Activated CD4-positive, alpha-beta memory T cell treated with anti-CD3 and anti-CD28 coated beads for 36 hours (primary cell): ENCODE measurements around the gene SOBP. TPM values are rescaled to one million over a fixed set of nuclear protein-coding genes. Genes with fewer than 3 reads are reported as not detected.

Experiments used
- CTCF ChIA-PET: fragments of 350-600 bp; sonication (Branson Sonifier 250); formaldehyde crosslinking; loops from one replicate; lab custom pipeline; 2021; ENCODE audit warnings: antibody characterized with exemption, inconsistent platforms; lab: Charles Lee
- POLR2A ChIA-PET: fragments of 350-600 bp; sonication (Branson Sonifier 250); formaldehyde crosslinking; loops from one replicate; lab custom pipeline; 2021; ENCODE audit warnings: antibody characterized with exemption; lab: Charles Lee
- DNase-seq: peaks from one replicate; pipeline ENCODE4 v3.0.0-alpha.2; 2020
- H3K27ac Mint-ChIP-seq: one replicate; pipeline ENCODE4 v1.8.0; 2021; ENCODE audit warnings: mixed read lengths
- H3K27me3 Mint-ChIP-seq: one replicate; pipeline ENCODE4 v1.8.0; 2021; ENCODE audit warnings: mixed read lengths
- H3K36me3 Mint-ChIP-seq: one replicate; pipeline ENCODE4 v1.8.0; 2021; ENCODE audit warnings: mixed read lengths
- H3K4me1 Mint-ChIP-seq: one replicate; pipeline ENCODE4 v1.8.0; 2021; ENCODE audit warnings: low read depth, mixed read lengths
- H3K4me3 Mint-ChIP-seq: one replicate; pipeline ENCODE4 v1.8.0; 2021; ENCODE audit warnings: mild to moderate bottlenecking, mixed read lengths
- H3K9me3 Mint-ChIP-seq: one replicate; pipeline ENCODE4 v1.8.0; 2021; ENCODE audit warnings: mixed read lengths
- intact Hi-C: fragments of 100-400 bp; cut with micrococcal nuclease; formaldehyde crosslinking; loops from one replicate; pipeline ENCODE4 v1.15.1; 2023
- total RNA-seq, 2 experiments: library from RNA; stranded (reverse); gene quantifications; one replicate each; pipeline ENCODE4 v1.2.3, GENCODE V29; 2021

Gene SOBP
- total RNA-seq, 2 experiments from 2014 or later, result 0.24 to 0.29 TPM

DNA sequence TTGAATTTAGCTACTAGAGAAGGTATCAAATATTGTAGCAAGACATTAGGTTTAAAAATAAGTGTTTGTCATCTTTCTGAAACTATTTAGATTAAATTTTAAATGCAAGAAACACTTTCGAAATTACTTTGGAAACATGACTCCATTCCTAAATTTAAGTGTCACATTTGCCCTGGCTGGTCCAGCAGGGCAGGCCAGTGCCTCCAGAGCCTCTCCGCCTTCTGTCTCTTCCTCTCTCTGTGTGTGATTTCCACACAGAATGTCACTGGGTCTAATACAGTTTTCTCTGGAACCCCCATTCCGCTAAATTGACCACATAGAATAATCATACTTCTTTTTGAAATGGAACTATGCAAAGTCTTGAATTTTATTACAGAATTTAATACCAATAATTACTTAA lies 111.5 kb downstream of the SOBP start:
- ChIA-PET CTCF (no interaction called here), POLR2A (no interaction called here)
- Mint-ChIP-seq H3K36me3 (no peaks in the 10 kb centered on the region), H3K27ac (no peak overlapping the region), H3K9me3 (no peaks in the 10 kb centered on the region), H3K27me3 (peaks cover 4% of the 10 kb centered on the region), H3K4me1 (no peaks in the 10 kb centered on the region), H3K4me3 (no peak overlapping the region)
- DNase-seq, result no peak
- intact Hi-C loops, result no loop called here

DNA sequence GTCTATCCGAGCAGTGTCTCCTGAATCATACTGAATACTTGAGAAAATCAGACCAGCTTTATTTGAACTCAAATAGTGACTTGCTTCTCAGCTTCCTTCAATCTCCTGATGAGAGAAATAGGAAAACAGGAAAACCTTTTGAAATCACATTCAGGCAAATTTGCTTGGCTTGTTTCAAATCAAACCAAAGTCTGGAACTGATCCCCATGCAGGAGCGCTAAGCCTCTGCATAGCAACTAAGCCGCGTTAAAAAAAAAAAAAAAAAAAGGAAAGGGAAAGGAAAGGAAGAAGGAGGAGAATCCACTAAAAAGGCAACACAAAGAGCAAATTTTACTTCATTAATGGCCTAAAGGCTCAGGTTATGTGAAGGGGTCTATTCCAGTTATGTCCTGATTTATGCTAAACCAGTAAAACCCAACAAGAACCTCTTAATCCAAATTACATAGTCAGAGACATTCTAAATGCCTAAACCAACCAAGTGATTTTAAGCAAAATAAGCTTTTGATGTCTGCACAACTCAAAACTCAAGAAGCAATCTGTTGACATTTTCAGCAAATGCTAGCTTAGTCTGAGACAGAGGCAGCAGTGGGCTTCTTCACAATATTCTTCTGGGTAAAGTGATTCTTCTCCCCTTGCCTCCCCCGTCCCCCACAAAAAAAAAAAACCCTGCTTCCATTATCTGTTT lies 112.5 kb downstream of the SOBP start:
- ChIA-PET POLR2A (no interaction called here), CTCF (no interaction called here)
- Mint-ChIP-seq H3K27me3 (peaks cover 2% of the 10 kb centered on the region), H3K27ac (no peak overlapping the region), H3K9me3 (no peaks in the 10 kb centered on the region), H3K36me3 (no peaks in the 10 kb centered on the region), H3K4me3 (no peak overlapping the region), H3K4me1 (no peaks in the 10 kb centered on the region)
- intact Hi-C loops, result no loop called here
- DNase-seq, result no peak

DNA sequence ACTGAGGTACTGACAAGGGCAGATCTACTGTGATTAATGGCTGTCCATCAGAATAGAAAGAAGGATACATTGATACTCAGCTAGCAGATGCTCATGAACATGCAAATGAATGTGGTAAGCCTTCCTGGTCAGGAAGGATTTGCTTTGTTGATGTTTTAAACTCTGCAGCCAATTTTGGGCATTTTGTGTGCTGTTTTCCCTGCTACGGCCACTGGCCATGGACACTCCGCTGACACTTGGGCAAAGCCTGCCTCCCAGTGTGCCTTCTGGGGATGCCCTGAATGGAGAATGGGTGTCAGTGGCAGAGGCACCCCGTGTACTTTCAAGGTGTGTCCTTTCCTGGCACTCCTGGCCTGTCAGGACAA lies 113.1 kb downstream of the SOBP start:
- H3K36me3 Mint-ChIP-seq, result no peaks in the 10 kb centered on the region
- no peak overlapping the region for H3K27ac Mint-ChIP-seq
- no peak for DNase-seq
- intact Hi-C loops, result no loop called here
- peaks cover 3% of the 10 kb centered on the region for H3K27me3 Mint-ChIP-seq
- CTCF ChIA-PET, result no interaction called here
- POLR2A ChIA-PET, result no interaction called here
- no peak overlapping the region for H3K4me3 Mint-ChIP-seq
- H3K9me3 Mint-ChIP-seq, result no peaks in the 10 kb centered on the region
- H3K4me1 Mint-ChIP-seq, result no peaks in the 10 kb centered on the region

DNA sequence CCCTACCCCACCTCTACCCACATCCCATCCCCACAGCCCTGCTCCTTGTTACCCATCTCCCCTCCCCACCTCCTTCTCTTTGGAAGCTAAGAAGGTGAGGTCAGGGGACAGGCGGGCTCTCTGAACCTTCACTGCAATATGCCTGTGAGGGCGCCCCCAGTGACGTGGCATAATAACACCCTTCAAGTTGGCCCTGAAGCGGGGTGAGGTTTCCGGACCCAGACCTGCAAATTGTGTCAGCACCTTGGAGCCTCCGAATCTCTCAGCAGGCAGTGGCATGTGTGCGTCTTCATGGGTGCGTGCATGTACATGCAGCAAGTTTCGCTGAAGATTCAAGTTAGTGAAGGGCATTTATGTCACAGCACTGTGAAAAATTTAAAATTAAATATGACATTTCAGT lies 114.6 kb downstream of the SOBP start:
- ChIA-PET CTCF (no interaction called here), POLR2A (no interaction called here)
- H3K36me3 Mint-ChIP-seq, result no peaks in the 10 kb centered on the region
- DNase-seq, result no peak
- no peaks in the 10 kb centered on the region for H3K9me3 Mint-ChIP-seq
- no peak overlapping the region for H3K4me3 Mint-ChIP-seq
- no peaks in the 10 kb centered on the region for H3K4me1 Mint-ChIP-seq
- H3K27ac Mint-ChIP-seq, result no peak overlapping the region
- intact Hi-C loops, result no loop called here
- H3K27me3 Mint-ChIP-seq, result peaks cover 1% of the 10 kb centered on the region

DNA sequence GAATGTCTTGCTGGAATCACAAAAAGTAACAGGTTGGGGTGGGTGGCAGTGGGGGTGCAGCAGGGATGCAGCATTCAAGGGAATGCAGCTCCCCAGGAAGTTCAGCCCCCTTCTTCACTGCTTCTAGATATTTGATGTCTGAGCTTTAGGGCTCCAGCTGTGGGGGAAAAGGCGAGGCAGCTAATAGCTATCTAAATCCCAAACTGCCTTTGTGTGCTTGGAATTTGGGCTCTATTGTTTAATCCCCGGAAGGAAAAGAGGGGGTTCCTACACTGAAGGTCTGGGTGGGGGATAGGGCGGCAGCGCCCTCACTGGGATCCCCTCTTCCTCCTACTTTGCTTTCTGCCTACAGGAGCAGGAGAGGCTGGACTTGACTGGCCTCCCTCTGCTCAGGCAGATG lies 116.5 kb downstream of the SOBP start:
- no peaks in the 10 kb centered on the region for H3K36me3 Mint-ChIP-seq
- no peak overlapping the region for H3K27ac Mint-ChIP-seq
- H3K4me1 Mint-ChIP-seq, result no peaks in the 10 kb centered on the region
- H3K9me3 Mint-ChIP-seq, result no peaks in the 10 kb centered on the region
- DNase-seq, result no peak
- ChIA-PET CTCF (no interaction called here), POLR2A (no interaction called here)
- intact Hi-C loops, result no loop called here
- H3K27me3 Mint-ChIP-seq, result peaks cover 1% of the 10 kb centered on the region
- H3K4me3 Mint-ChIP-seq, result no peak overlapping the region

DNA sequence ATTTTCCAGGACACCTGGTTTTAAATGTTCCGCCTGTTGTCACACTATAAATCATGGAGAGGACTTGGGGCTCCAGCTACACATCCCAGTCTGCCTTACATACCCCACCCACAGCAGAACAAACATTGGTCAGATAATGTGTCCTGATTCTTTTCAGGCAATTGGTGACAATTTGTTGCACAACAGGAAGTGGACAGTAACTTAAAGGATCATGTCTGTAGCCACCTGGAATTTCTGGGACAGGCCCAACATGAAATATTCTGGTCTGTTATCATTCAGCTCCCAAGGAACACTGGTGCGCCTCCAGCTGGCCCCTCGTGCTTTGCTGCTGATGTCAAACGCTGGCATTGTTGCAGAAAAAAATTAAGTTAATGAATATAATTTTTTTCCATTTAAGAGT lies 117.2 kb downstream of the SOBP start:
- DNase-seq, result no peak
- ChIA-PET CTCF (no interaction called here), POLR2A (no interaction called here)
- no peaks in the 10 kb centered on the region for H3K9me3 Mint-ChIP-seq
- no peaks in the 10 kb centered on the region for H3K4me1 Mint-ChIP-seq
- H3K27me3 Mint-ChIP-seq, result peaks cover 1% of the 10 kb centered on the region
- H3K27ac Mint-ChIP-seq, result no peak overlapping the region
- H3K4me3 Mint-ChIP-seq, result no peak overlapping the region
- intact Hi-C loops, result no loop called here
- no peaks in the 10 kb centered on the region for H3K36me3 Mint-ChIP-seq

DNA sequence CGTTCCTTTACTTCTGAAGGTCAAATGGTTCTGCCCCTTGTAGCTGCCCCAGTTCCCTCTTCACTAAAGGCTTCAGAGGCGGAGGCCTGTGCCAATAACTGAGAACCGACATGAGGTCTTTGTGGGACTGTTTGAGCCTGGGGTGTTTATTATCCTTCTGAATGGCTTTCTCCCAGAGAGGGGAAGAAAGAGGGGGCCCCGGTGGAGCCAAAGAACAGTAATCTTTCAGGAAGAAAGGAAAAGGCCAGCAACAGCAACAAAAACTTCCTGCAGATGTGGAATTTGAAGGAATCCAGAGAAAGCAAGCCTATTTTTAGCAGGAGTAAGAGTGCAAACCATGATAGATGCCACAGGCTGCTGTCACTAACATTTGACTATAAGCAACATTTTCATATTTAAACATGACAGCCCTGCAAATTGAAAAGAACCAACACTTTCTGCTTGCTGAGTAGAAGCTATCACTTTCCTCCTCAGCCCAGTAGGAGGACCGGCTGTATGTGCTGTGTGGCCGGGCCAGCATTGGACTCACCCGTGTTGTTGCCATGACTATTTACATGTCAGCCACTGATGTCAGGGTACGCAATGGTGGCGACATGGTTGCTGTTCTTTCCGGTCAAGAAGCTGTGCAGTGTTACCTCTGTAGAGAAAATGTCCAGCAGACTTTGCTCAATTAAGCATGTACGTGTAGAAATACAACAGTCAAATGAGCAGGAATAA lies 121.3 kb downstream of the SOBP start:
- POLR2A ChIA-PET, result no interaction called here
- intact Hi-C loops, result no loop called here
- no peak overlapping the region for H3K27ac Mint-ChIP-seq
- CTCF ChIA-PET, result no interaction called here
- no peaks in the 10 kb centered on the region for H3K36me3 Mint-ChIP-seq
- no peak for DNase-seq
- H3K4me3 Mint-ChIP-seq, result no peak overlapping the region
- H3K9me3 Mint-ChIP-seq, result no peaks in the 10 kb centered on the region
- no peaks in the 10 kb centered on the region for H3K4me1 Mint-ChIP-seq
- peaks cover 1% of the 10 kb centered on the region for H3K27me3 Mint-ChIP-seq

DNA sequence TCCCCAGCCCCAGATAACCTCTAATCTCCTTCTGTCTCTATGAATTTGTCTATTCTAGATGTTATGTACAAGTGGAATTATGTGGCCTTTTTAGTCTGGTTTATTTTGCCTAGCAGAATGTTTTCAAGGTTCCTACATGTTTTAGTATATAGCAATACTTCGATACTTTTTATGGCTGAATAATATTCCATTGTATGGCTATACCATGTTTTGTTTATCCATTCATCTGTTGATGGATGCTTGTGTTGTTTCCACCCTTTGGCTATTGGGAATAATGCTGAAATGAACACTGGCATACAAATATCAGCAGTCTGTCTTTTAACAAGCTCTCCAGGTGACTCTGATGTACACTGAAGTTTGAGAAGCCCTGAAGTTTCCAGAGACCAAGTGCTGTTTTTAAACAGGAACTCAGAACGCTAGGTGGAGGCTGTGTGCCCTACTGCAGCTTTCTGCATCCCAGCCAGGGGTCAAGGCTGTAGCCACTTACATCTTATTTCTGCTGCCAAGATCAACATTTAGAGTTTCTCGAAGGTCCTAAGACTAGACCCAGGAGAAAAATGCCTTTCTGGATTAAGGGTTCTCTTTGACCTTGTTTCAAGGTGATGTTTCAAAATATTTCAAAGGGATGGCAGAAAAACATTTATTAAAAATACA lies 123.0 kb downstream of the SOBP start:
- H3K9me3 Mint-ChIP-seq, result no peaks in the 10 kb centered on the region
- H3K4me1 Mint-ChIP-seq, result no peaks in the 10 kb centered on the region
- no peak for DNase-seq
- H3K27me3 Mint-ChIP-seq, result peaks cover under 1% of the 10 kb centered on the region
- no peak overlapping the region for H3K4me3 Mint-ChIP-seq
- no peaks in the 10 kb centered on the region for H3K36me3 Mint-ChIP-seq
- ChIA-PET POLR2A (no interaction called here), CTCF (no interaction called here)
- no peak overlapping the region for H3K27ac Mint-ChIP-seq
- intact Hi-C loops, result no loop called here

DNA sequence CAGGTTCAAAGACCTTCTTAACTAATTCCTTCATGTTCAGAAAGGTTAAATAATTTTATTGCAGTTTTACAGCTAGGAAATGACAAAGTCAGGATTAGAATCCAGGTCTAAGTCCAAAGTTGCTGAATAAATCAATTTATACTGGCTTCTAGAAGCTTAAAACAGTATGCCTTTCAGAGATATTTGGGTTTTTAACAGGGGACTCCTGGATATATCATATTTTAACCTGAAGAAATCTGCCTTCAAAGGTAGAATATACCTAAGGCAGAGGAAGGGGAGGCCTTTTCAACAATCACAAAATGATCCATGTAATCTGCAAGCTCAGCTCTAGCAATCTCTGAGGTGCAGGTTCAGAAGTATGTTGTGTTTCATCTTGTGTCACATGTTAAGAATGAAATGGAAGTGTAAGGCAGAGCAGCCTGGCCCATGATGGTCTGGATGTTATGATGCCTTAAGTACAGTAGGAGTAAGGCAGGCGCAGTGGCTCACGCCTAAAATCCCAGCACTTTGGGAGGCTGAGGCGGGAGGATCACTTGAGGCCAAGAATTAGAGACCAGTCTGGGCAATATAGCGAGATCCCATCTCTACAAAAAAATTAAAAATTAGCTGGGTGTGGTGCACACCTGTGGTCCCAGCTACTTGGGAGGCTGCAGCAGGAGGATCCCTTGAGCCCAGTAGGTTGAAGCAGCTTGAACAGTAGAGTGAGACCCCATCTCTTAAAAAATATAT lies 123.9 kb downstream of the SOBP start:
- no peak for DNase-seq
- H3K4me3 Mint-ChIP-seq, result no peak overlapping the region
- CTCF ChIA-PET, result no interaction called here
- no peaks in the 10 kb centered on the region for H3K9me3 Mint-ChIP-seq
- H3K4me1 Mint-ChIP-seq, result peaks cover 6% of the 10 kb centered on the region
- no peaks in the 10 kb centered on the region for H3K27me3 Mint-ChIP-seq
- intact Hi-C loops, result no loop called here
- POLR2A ChIA-PET, result no interaction called here
- H3K27ac Mint-ChIP-seq, result no peak overlapping the region
- no peaks in the 10 kb centered on the region for H3K36me3 Mint-ChIP-seq

DNA sequence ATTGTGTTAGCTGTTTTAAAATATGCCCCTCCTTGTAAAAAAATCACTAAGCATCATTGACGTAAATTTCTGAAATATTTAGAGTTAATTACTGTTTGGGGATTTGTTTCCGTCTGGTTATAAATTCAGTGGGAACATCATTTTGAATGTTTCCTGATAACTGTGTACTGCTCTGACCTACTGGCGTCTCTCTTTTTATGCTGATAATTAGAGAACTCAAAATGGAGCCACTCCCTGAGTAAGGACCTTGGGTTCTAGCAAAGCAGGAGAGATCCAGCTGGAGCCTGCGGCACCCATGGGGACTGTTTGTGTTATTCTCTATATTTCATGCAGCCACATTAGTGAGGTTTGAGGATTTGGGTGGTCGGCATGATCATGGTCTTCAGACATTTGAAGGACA lies 124.9 kb downstream of the SOBP start:
- Mint-ChIP-seq H3K27me3 (no peaks in the 10 kb centered on the region), H3K4me1 (peaks cover 13% of the 10 kb centered on the region), H3K36me3 (no peaks in the 10 kb centered on the region), H3K9me3 (no peaks in the 10 kb centered on the region), H3K27ac (no peak overlapping the region), H3K4me3 (no peak overlapping the region)
- ChIA-PET POLR2A (interaction anchor here (0.7 kb wide), 1 partner anchor 34 kb away, joined by 3 read pairs; no protein-coding TSS in a partner anchor), CTCF (no interaction called here)
- intact Hi-C loops, result loop anchor here (1.0 kb wide), 1 partner anchor 156 kb away; the partner anchor contains the start of gene PDSS2
- no peak for DNase-seq

DNA sequence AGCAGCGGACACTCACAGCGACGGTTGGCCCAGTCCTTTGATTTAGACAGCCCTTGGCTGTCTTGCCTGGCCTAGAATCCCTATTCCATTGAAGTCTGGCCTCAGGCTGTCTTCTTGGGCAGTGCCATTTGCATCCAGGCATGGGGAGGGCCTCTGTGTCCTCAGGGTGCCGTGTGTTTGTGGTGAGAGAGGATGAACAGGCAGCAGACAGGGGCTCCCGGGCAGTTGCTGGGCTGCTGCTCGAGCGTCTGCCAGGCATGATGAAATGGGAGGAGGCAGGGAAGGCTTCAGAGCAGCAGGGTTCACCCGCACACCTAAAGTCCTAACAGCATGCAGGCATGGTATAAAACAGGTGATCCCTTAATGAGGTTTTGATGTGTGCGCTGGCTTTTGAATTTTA lies 126.9 kb downstream of the SOBP start:
- Mint-ChIP-seq H3K27ac (no peak overlapping the region), H3K36me3 (no peaks in the 10 kb centered on the region), H3K27me3 (no peaks in the 10 kb centered on the region), H3K9me3 (no peaks in the 10 kb centered on the region), H3K4me1 (peaks cover 13% of the 10 kb centered on the region), H3K4me3 (no peak overlapping the region)
- DNase-seq, result no peak
- CTCF ChIA-PET, result no interaction called here
- POLR2A ChIA-PET, result no interaction called here
- intact Hi-C loops, result no loop called here

DNA sequence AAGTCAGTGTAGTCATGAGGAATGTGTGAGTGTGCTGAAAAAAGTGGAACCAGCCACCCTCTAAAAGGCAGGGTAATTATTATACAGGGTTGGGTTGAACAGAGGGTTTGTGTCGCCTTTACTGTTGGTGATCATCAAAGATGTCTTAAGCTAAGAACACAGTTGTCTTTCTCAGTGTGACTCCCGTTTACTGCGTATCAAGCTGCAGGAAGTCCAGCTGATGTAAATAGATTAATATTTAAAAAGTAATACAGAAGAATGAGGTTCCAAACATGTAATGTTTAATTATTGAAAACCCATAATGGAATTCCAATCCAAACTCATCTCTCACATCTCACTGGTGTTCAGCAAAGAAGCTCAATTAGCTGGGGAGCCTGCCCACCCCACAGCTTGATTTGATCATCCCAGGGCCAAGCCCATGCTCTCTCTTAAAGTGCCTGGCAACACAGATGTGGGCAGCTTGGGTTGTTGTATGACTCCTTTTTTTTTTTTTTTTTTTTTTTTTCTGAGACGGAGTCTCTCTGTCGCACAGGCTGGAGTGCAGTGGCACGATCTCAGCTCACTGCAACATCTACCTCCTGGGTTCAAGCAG lies 127.5 kb downstream of the SOBP start:
- POLR2A ChIA-PET, result no interaction called here
- CTCF ChIA-PET, result no interaction called here
- H3K9me3 Mint-ChIP-seq, result no peaks in the 10 kb centered on the region
- no peak overlapping the region for H3K27ac Mint-ChIP-seq
- no peak for DNase-seq
- no peaks in the 10 kb centered on the region for H3K36me3 Mint-ChIP-seq
- intact Hi-C loops, result no loop called here
- peaks cover 13% of the 10 kb centered on the region for H3K4me1 Mint-ChIP-seq
- no peak overlapping the region for H3K4me3 Mint-ChIP-seq
- no peaks in the 10 kb centered on the region for H3K27me3 Mint-ChIP-seq
